Putamen (tissue), 1 donor: ENCODE results near the gene C1orf35.

Source experiments
- DNase-seq: peaks from one replicate; pipeline ENCODE4 v3.0.0-alpha.2; 2016; ENCODE audit warnings: low spot score

C1orf35 gene

GRCh38 chr1:228079013-228079412 lies 24.1 kb downstream of the C1orf35 start:
- DNase-seq: no peak

GRCh38 chr1:228077565-228078330 lies 25.4 kb downstream of the C1orf35 start:
- no peak for DNase-seq

GRCh38 chr1:228076796-228077430 lies 26.2 kb downstream of the C1orf35 start:
- DNase-seq: no peak

GRCh38 chr1:228075801-228076271 lies 27.3 kb downstream of the C1orf35 start:
- no peak for DNase-seq

GRCh38 chr1:228074954-228075730 lies 28.0 kb downstream of the C1orf35 start:
- no peak for DNase-seq

- DNase-seq: no peak
Observed at GRCh38 chr1:228073857-228074545, 29.1 kb downstream of the C1orf35 start.

GRCh38 chr1:228073061-228073856 lies 29.9 kb downstream of the C1orf35 start:
- no peak for DNase-seq

- DNase-seq: no peak
Observed at GRCh38 chr1:228072658-228073043, 30.5 kb downstream of the C1orf35 start.

- no peak for DNase-seq
Observed at GRCh38 chr1:228071839-228072657, 31.1 kb downstream of the C1orf35 start.

GRCh38 chr1:228070851-228071250 lies 32.3 kb downstream of the C1orf35 start:
- no peak for DNase-seq

- DNase-seq: no peak
Observed at GRCh38 chr1:228070173-228070572, 33.0 kb downstream of the C1orf35 start.

- no peak for DNase-seq
Observed at GRCh38 chr1:228068359-228068758, 34.8 kb downstream of the C1orf35 start.

- DNase-seq: no peak
Observed at GRCh38 chr1:228066891-228067654, 36.1 kb downstream of the C1orf35 start.

- no peak for DNase-seq
Observed at GRCh38 chr1:228066416-228066815, 36.7 kb downstream of the C1orf35 start.

- DNase-seq: no peak
Observed at GRCh38 chr1:228065543-228066347, 37.4 kb downstream of the C1orf35 start.

- DNase-seq: no peak
Observed at GRCh38 chr1:228064741-228065542, 38.2 kb downstream of the C1orf35 start.

- no peak for DNase-seq
Observed at GRCh38 chr1:228064296-228064695, 38.8 kb downstream of the C1orf35 start.
